HG03103 (cell line): ENCODE measurements around the gene CCR5.
A peak's percentile ranks its signal among the peaks of the same experiment; 100 is the strongest.

Experiments used
- ATAC-seq: cut with Tn5 transposase; IDR thresholded peaks from one replicate; pipeline ENCODE4 v1.9.1; 2021; ENCODE audit warnings: low read depth; ENCODE audit not compliant: unreplicated experiment

The CCR5 gene

DNA sequence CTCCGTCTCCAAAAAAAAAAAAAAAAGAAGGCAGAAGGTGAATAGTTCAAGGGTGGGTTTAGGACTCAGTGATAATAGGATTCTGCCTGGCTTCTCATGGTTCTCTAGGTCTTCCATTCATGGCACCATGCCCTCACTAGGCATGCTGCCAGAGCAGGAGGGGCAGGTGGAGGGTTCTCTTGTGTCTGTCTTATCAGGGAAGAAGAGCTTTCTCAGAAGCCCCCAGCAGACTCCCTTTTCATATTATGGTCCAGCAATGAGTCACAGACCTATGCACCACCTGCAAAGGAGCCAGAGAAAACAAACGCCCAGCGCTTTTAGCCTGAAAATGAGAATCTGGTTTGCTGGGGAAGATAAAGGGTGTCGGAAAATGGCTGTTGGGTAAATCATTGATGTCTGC is 13.8 kb upstream of the CCR5 start:
- ATAC-seq, result no peak

DNA sequence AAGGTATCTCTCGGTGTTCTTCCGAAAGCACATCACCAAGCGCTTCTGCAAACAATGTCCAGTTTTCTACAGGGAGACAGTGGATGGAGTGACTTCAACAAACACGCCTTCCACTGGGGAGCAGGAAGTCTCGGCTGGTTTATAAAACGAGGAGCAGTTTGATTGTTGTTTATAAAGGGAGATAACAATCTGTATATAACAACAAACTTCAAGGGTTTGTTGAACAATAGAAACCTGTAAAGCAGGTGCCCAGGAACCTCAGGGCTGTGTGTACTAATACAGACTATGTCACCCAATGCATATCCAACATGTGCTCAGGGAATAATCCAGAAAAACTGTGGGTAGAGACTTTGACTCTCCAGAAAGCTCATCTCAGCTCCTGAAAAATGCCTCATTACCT is 12.3 kb upstream of the CCR5 start:
- no peak for ATAC-seq

DNA sequence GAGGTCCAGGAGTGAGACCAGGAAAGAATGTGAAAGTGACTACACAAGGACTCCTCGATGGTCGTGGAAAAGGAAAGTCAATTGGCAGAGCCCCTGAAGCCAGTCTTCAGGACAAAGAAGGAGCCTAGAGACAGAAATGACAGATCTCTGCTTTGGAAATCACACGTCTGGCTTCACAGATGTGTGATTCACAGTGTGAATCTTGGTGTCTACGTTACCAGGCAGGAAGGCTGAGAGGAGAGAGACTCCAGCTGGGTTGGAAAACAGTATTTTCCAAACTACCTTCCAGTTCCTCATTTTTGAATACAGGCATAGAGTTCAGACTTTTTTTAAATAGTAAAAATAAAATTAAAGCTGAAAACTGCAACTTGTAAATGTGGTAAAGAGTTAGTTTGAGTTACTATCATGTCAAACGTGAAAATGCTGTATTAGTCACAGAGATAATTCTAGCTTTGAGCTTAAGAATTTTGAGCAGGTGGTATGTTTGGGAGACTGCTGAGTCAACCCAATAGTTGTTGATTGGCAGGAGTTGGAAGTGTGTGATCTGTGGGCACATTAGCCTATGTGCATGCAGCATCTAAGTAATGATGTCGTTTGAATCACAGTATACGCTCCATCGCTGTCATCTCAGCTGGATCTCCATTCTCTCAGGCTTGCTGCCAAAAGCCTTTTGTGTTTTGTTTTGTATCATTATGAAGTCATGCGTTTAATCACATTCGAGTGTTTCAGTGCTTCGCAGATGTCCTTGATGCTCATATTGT is 10.8 kb upstream of the CCR5 start:
- ATAC-seq, result peak; percentile 69

DNA sequence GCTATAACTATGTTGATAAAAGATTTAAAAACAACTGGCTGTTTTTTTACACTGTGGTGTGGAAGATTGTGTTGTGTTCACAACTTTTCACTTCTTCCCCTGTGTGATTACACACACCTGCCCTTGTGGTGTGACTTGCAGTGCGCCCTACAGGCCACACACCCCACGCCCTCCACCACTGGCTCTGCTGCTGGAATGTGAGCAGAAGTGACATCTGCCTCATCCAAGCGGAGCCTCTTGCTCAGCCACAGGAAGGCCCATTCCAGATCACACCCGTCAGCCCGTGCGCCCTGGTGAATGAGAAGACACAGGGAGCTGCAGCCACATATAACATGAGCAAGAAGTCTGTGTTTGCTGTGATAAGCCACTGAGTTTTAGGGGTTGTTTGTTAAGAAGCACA is 9.8 kb upstream of the CCR5 start:
- ATAC-seq, result no peak

DNA sequence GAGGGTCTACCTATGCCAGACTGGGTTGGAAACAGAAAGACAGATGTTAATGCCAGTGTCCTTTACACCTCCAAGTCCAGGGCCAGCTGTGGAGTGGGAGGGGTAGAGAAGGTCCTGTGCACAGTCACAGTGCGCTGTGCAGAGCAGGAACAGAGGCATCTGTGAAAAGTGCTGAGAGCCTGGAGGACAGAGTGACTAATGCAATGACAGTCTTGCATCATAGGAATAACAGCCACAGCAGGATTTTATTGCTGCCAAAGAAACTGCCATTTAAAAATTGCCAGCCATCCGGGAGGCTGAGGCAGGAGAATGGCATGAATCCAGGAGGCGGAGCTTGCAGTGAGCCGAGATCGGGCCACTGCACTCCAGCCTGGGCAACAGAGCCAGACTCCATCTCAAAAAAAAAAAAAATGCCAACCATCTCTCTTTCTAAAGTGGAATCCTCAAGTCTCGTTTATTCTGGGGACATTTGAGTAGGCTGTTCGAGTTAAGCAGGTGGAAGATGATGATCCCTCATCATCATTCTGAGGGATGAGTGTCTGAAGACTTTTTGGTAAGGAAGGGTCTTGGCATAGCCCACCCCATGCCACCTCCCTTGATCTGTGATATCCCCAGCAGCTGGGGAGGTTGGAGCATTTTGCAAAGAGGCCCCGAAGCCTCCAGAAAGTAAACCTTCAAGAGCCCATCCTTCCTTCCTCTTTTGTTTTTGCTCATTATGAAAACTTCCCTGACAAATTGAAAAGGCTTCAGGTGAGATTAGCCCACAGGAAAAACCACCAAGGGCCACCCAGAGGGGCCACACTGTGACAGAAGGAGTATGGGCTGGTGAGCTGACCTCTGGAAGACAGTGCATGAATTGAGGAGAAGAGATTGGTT is 9.1 kb upstream of the CCR5 start:
- no peak for ATAC-seq

DNA sequence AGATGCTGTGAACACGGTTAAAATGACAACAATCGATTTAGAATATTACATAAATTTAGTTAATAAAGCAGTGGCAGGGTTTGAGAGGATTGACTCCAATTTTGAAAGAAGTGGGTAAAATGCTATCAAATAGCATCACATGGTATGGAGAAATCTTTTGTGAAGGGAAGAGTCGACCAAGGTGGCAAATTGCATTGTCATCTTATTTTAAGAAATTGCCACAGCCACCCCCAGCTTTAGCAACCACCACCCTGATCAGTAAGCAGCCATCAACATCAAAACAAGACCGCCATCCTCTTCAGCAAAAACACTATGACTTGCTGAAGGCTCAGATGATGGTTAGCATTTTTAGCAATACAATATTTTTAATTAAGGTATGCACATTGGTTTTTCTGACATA is 5.7 kb upstream of the CCR5 start:
- ATAC-seq, result no peak

DNA sequence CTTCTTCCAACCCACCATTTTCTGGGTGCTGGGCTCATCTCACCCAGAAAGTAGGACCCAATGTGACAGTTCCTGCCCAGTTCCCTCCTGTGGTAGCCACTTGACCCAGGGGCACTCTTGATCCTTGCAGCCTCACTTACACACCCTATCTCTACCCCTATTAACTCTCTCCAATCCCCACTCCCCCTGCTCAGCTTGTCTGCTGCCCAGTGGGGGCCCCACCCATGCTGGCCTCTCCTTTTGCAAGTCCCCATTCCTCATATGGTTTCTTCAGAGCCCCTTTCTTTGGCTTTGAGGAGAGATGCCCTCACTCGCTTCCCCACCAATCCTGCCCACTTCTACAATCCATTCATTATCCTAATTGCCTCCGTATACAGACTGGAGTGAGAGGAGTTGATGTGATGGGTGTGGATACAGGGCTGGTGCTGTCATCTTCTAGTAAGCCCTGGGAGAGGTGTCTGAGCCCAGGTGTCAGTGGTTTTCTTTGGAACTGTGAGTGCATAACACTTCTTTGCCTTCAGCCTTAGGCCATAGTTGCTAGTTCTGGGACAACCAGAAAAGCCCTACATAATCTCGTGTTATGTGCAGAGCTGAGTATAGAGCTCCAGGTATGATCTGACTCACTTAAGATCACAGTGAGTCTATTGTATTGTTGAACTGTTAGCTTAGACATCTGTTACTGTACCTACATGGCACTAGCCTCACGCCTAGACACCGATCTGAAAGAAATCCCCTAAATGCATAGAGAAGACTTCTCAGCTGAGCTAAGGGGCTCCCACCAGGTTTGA is 4.8 kb upstream of the CCR5 start:
- ATAC-seq, result no peak

DNA sequence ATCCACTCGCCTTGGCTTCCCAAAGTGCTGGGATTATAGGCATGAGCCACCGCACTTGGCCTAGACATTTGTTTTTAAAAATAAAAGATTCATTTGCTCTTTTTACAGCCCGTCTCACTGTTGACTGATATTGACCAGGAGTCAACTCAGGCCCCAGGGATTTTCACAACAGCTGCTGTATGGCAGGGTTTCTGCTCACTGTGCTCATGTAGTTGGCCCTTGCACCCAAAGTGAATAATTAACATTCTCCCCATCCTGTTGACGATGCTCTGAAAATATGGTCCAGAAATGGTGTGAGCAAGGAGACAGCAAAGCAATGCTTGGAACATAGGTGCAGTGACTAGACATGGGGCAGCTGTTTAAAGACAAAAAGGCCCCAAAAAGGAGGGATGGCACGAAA is 2.9 kb upstream of the CCR5 start:
- ATAC-seq, result no peak

DNA sequence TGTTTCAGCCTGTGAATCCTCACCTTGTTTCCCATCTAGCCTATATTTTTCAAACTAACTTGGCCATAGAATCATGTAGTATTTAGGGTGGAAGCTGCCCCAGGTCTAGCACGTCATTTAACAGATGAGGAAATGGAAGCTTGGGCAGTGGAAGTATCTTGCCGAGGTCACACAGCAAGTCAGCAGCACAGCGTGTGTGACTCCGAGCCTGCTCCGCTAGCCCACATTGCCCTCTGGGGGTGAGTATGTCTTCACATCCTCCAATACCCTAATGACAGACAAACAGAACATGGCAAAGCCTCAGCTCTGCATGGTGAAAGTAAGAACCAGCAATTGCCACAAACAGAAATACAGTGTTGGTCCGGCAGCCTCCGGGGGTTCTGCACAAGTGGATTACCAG is 2.2 kb upstream of the CCR5 start:
- ATAC-seq, result no peak

DNA sequence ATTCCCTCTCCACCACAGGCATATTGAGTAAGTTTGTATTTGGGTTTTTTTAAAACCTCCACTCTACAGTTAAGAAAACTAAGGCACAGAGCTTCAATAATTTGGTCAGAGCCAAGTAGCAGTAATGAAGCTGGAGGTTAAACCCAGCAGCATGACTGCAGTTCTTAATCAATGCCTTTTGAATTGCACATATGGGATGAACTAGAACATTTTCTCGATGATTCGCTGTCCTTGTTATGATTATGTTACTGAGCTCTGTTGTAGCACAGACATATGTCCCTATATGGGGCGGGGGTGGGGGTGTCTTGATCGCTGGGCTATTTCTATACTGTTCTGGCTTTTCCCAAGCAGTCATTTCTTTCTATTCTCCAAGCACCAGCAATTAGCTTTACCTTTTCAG is 1.6 kb upstream of the CCR5 start:
- no peak for ATAC-seq

DNA sequence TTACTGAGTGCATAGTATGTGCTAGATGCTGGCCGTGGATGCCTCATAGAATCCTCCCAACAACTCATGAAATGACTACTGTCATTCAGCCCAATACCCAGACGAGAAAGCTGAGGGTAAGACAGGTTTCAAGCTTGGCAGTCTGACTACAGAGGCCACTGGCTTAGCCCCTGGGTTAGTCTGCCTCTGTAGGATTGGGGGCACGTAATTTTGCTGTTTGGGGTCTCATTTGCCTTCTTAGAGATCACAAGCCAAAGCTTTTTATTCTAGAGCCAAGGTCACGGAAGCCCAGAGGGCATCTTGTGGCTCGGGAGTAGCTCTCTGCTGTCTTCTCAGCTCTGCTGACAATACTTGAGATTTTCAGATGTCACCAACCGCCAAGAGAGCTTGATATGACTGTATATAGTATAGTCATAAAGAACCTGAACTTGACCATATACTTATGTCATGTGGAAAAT is 1.0 kb upstream of the CCR5 start:
- no peak for ATAC-seq

DNA sequence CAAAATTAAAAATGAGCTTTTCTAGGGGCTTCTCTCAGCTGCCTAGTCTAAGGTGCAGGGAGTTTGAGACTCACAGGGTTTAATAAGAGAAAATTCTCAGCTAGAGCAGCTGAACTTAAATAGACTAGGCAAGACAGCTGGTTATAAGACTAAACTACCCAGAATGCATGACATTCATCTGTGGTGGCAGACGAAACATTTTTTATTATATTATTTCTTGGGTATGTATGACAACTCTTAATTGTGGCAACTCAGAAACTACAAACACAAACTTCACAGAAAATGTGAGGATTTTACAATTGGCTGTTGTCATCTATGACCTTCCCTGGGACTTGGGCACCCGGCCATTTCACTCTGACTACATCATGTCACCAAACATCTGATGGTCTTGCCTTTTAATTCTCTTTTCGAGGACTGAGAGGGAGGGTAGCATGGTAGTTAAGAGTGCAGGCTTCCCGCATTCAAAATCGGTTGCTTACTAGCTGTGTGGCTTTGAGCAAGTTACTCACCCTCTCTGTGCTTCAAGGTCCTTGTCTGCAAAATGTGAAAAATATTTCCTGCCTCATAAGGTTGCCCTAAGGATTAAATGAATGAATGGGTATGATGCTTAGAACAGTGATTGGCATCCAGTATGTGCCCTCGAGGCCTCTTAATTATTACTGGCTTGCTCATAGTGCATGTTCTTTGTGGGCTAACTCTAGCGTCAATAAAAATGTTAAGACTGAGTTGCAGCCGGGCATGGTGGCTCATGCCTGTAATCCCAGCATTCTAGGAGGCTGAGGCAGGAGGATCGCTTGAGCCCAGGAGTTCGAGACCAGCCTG is 984 bp downstream of the CCR5 start:
- no peak for ATAC-seq

DNA sequence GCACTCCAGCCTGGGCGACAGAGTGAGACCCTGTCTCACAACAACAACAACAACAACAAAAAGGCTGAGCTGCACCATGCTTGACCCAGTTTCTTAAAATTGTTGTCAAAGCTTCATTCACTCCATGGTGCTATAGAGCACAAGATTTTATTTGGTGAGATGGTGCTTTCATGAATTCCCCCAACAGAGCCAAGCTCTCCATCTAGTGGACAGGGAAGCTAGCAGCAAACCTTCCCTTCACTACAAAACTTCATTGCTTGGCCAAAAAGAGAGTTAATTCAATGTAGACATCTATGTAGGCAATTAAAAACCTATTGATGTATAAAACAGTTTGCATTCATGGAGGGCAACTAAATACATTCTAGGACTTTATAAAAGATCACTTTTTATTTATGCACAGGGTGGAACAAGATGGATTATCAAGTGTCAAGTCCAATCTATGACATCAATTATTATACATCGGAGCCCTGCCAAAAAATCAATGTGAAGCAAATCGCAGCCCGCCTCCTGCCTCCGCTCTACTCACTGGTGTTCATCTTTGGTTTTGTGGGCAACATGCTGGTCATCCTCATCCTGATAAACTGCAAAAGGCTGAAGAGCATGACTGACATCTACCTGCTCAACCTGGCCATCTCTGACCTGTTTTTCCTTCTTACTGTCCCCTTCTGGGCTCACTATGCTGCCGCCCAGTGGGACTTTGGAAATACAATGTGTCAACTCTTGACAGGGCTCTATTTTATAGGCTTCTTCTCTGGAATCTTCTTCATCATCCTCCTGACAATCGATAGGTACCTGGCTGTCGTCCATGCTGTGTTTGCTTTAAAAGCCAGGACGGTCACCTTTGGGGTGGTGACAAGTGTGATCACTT is 2.0 kb downstream of the CCR5 start:
- no peak for ATAC-seq

DNA sequence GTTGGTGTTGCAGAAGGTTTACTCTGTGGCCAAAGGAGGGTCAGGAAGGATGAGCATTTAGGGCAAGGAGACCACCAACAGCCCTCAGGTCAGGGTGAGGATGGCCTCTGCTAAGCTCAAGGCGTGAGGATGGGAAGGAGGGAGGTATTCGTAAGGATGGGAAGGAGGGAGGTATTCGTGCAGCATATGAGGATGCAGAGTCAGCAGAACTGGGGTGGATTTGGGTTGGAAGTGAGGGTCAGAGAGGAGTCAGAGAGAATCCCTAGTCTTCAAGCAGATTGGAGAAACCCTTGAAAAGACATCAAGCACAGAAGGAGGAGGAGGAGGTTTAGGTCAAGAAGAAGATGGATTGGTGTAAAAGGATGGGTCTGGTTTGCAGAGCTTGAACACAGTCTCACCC is 4.0 kb downstream of the CCR5 start:
- ATAC-seq, result no peak

DNA sequence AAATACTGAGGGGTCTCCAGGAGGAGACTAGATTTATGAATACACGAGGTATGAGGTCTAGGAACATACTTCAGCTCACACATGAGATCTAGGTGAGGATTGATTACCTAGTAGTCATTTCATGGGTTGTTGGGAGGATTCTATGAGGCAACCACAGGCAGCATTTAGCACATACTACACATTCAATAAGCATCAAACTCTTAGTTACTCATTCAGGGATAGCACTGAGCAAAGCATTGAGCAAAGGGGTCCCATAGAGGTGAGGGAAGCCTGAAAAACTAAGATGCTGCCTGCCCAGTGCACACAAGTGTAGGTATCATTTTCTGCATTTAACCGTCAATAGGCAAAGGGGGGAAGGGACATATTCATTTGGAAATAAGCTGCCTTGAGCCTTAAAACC is 4.5 kb downstream of the CCR5 start:
- ATAC-seq, result no peak

DNA sequence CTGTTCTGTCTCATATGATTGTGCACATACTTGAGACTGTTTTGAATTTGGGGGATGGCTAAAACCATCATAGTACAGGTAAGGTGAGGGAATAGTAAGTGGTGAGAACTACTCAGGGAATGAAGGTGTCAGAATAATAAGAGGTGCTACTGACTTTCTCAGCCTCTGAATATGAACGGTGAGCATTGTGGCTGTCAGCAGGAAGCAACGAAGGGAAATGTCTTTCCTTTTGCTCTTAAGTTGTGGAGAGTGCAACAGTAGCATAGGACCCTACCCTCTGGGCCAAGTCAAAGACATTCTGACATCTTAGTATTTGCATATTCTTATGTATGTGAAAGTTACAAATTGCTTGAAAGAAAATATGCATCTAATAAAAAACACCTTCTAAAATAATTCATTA is 5.1 kb downstream of the CCR5 start:
- ATAC-seq, result no peak

DNA sequence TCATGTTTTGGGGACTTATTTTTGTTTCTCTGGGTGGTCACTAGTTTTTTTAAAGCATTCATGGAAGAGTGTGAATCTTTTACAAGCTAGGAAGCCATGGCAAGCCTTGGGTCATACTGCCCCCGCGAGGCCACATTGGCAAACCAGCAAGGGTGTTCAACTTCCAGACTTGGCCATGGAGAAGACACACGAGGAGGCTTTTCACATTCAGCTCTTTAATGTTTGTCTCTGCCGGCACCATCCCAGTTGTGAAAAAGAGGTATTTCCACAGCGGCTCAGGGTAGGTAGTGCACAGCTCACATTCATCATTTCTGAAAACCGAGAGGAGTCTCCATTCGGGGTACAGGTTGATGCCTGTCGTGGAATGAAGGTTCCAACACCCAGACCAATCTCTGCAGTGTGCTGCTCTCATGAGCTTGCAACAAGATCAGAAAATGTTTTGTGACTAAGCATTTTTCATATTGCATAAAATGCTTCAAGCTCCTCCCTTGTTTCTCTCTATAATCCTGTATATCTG is 7.7 kb downstream of the CCR5 start:
- no peak for ATAC-seq

DNA sequence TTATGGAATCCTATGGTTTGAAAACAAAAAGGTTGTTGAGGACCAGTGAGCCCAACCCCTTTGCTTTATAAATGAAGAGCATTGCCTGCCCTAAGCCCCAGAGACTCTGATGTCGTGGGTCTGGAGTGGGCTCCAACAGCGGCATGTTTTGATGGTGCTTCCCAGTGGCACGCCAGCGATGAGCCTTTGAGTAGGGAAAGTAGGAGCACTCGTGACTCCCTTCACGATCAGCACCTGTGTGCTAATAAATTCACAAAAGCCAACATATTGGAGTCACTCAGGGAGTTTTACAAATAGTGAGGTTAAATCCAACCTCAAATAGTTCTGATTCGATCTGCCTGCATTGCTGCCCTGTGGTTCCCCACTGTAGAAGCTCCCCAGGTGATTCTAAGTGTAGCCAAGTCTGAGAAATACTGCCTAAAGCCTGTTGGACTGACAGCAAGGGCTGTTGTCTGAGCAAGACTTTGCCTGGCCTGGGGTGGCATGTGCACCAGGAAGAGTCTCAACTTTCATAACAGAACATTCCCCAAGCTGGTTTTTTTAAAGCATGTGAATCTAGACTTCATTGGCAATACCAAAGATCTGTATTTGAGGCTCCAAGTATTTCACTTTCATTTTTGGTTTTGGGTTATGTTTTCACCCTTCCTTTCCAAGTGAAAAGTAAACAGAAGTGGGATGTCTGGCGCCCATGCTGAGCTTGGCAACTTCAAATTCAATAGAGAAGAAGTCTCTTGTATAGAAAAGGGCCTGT is 9.9 kb downstream of the CCR5 start:
- no peak for ATAC-seq
